GM12874 (cell line): ENCODE data around the gene MSN.

ENCODE experiments used
- CTCF ChIP-seq: IDR thresholded peaks from 2 replicates; pipeline ENCODE4 v1.5.1; 2011; ENCODE audit warnings: low read depth, mild to moderate bottlenecking, control low read depth, low read length, moderate library complexity; ENCODE audit not compliant: insufficient read depth

Gene MSN

DNA sequence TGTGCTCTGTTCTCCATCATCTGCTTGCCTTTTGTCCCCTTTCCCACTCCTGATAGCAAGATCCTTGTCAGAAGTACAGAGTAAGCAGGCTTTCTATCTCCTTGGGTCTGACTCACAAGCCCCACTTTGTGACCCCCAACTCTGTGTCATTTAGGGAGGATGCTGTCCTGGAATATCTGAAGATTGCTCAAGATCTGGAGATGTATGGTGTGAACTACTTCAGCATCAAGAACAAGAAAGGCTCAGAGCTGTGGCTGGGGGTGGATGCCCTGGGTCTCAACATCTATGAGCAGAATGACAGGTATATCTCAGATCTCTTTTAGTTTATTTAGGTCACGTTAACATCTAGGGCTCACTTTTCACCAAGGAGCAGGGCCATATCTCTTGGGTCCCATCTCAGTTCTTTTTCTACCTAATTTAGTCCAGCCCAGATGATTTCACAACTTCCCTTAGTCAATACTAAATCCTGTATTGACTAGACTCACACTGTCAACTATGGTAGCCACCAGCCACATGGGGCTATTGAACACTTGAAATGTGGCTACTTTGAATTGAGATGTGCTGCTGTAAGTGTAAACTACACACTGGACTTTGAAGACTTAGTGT lies 64.3 kb downstream of the MSN start:
- TF ChIP-seq CTCF, result no peak

DNA sequence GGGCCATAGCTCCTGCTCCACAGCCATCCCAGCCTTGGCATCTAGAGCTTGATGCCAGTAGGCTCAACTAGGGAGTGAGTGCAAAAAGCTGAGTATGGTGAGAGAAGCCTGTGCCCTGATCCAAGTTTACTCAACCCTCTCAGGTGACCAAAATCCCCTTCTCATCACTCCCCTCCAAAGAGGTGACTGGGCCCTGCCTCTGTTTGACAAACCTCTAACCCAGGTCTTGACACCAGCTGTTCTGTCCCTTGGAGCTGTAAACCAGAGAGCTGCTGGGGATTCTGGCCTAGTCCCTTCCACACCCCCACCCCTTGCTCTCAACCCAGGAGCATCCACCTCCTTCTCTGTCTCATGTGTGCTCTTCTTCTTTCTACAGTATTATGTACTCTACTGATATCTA lies 73.5 kb downstream of the MSN start:
- no peak for TF ChIP-seq CTCF

GRCh38 chrX:65741823-65742222 lies 74.4 kb downstream of the MSN start:
- no peak for TF ChIP-seq CTCF

DNA sequence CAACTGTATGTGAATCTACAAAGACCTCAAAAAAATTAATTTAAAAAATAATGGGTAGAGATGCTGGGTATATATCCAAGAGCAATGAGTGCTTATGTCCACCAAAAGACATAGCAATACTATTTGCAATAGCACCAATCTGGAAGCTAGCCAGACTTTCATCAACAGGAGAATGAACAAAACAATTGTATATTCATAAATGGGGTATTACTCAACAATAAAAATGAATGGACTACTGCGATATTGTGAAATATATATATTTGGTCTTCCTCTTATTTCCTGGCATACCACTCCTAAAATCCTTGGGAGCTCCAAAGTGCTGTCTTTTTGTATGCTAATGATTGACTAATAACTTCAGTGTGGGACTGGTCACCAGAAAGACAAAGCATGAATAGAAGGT lies 77.5 kb downstream of the MSN start:
- no peak for TF ChIP-seq CTCF

DNA sequence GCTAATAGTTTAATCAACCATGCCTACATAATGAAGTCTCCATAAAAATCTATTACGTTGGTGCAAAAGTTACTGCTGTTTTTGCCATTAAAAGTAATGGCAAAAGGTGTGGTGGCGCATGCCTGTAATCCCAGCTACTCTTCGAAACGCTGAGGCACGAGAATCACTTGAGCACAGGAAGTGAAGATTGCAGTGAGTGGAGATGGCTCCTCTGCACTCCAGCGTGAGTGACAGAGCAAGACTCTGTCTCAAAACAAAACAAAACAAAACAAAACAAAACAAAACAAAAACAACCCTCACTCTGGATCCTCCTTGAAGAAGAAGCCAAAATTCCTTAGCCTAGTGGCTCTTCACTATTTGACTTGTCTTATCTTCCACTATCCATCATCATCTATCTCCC lies 78.0 kb downstream of the MSN start:
- TF ChIP-seq CTCF, result no peak

DNA sequence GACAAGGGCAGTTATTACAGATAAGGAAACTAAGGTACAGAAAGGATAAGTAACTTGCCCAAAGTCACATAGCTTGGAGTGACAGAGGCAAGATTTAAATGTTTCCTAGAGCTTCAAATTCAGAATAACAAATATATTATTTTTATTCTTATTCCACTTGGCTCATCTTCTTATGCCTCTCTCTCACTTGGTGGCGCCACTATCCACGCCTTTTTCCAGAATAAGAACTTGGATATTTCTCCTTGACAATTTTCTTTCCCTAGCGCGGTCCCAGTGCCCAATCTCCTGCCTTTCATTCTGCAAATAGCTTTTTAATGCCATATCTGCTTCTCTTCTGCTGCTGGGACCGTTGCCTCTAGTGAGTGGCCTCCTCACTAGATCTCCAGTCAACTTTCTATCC lies 78.5 kb downstream of the MSN start:
- no peak for TF ChIP-seq CTCF

- no peak for TF ChIP-seq CTCF
These were observed 83.4 kb downstream of the MSN start for GRCh38 chrX:65750674-65751469.
